GM12878 (cell line): ENCODE measurements around the gene DDX46. TPM values are rescaled to one million over a fixed set of nuclear protein-coding genes. Genes with fewer than 3 reads are reported as not detected.
A peak's percentile ranks its signal among the peaks of the same experiment; 100 is the strongest.

ENCODE experiments used
- ATAC-seq: fragments of 200-7000 bp; cut with Tn5 transposase; 3 replicates; pipeline ENCODE4 v1.9.1; 2020; ENCODE audit warnings: mild to moderate bottlenecking, moderate library complexity
- BruUV-seq: library from RNA; stranded (reverse); fragments of 400-500 nt; replicated peaks from 2 replicates; lab custom pipeline; 2021; lab: Mats Ljungman, UMichigan
- CTCF ChIA-PET: fragments of 300-600 bp; sonication (Branson Sonifier 250); formaldehyde crosslinking; extraction: SDS; loops from one replicate; lab custom pipeline; 2021; ENCODE audit warnings: inconsistent platforms; lab: Yijun Ruan, JAX
- POLR2A ChIA-PET: fragments of 350-600 bp; formaldehyde crosslinking; extraction: SDS; loops from one replicate; lab custom pipeline; 2021; ENCODE audit warnings: inconsistent platforms; lab: Charles Lee
- RAD21 ChIA-PET: fragments of 300-600 bp; sonication (Branson Sonifier 250); formaldehyde crosslinking; loops from one replicate; lab custom pipeline; 2023; ENCODE audit warnings: antibody characterized with exemption; ENCODE audit not compliant: unreplicated experiment; lab: Charles Lee
- SMC1A ChIA-PET: fragments of 300-600 bp; sonication (Branson Sonifier 250); formaldehyde crosslinking; loops from one replicate; lab custom pipeline; 2023; ENCODE audit not compliant: unreplicated experiment, uncharacterized antibody; lab: Charles Lee
- DNase-seq: peaks from one replicate; pipeline ENCODE4 v3.0.0-alpha.2; 2011; ENCODE audit warnings: low read depth, low spot score
- FAIRE-seq: peaks from 3 replicates; lab custom pipeline; 2011; peaks lifted over from hg19 to GRCh38; lab: Jason Lieb, UNC
- H2AFZ ChIP-seq: 2 replicates; pipeline ENCODE4 v1.6.0; 2011; ENCODE audit warnings: low read depth, low read length, control low read depth; ENCODE audit not compliant: control insufficient read depth
- H3K27ac ChIP-seq: 2 replicates; pipeline ENCODE4 v1.5.1; 2011; ENCODE audit warnings: control low read depth; ENCODE audit not compliant: control insufficient read depth, insufficient read depth
- H3K27me3 ChIP-seq, 2 experiments: replicated peaks in 1 of 2; 2 replicates each; pipeline versions ENCODE4 v1.6.0 to v1.6.1; 2011; ENCODE audit warnings: low read length in 1 of 2; ENCODE audit not compliant: control insufficient read depth in 2 of 2, insufficient read depth in 2 of 2
- H3K36me3 ChIP-seq, 2 experiments: 2 replicates each; pipeline ENCODE4 v1.5.1; 2011; ENCODE audit warnings: low read length in 1 of 2; ENCODE audit not compliant: control insufficient read depth in 2 of 2, insufficient read depth in 2 of 2
- H3K4me1 ChIP-seq: 2 replicates; pipeline ENCODE4 v1.6.1; 2011; ENCODE audit warnings: mild to moderate bottlenecking, low read length, moderate library complexity, mixed read lengths; ENCODE audit not compliant: control insufficient read depth, insufficient read depth
- H3K4me2 ChIP-seq: 2 replicates; pipeline ENCODE4 v1.6.0; 2011; ENCODE audit warnings: control low read depth; ENCODE audit not compliant: control insufficient read depth, insufficient read depth
- H3K4me3 ChIP-seq: fragments of 200-600 bp; sonication (generic); 2 replicates; pipeline ENCODE4 v1.5.1; 2016
- H3K79me2 ChIP-seq: 2 replicates; pipeline ENCODE4 v1.6.0; 2011; ENCODE audit warnings: low read length; ENCODE audit not compliant: control insufficient read depth, insufficient read depth
- H3K9ac ChIP-seq: 2 replicates; pipeline ENCODE4 v1.8.0; 2011; ENCODE audit warnings: low read length, control low read depth, mixed read lengths; ENCODE audit not compliant: control insufficient read depth, insufficient read depth
- H3K9me3 ChIP-seq: replicated peaks from 3 replicates; pipeline ENCODE4 v1.5.1; 2011; ENCODE audit warnings: mild to moderate bottlenecking, low read length; ENCODE audit not compliant: control insufficient read depth, insufficient read depth
- H4K20me1 ChIP-seq: 2 replicates; pipeline ENCODE4 v1.6.0; 2011; ENCODE audit not compliant: control insufficient read depth, insufficient read depth
- CEBPZ ChIP-seq: fragments of 150-350 bp; IDR thresholded peaks from 2 replicates; pipeline ENCODE4 v1.6.1; 2016; ENCODE audit warnings: low read depth, low read length
- GABPA ChIP-seq: IDR thresholded peaks from 2 replicates; pipeline ENCODE4 v1.6.1; 2014; ENCODE audit warnings: antibody characterized with exemption, low read depth, mild to moderate bottlenecking, inconsistent platforms
- HDAC2 ChIP-seq: fragments of 200-600 bp; sonication (generic); IDR thresholded peaks from 2 replicates; pipeline ENCODE4 v1.6.1; 2017
- MTA2 ChIP-seq: fragments of 450-650 bp; IDR thresholded peaks from 2 replicates; pipeline ENCODE4 v1.6.1; 2016; ENCODE audit warnings: low read depth, mild to moderate bottlenecking, moderate library complexity
- RUNX3 ChIP-seq: IDR thresholded peaks from 2 replicates; pipeline ENCODE4 v1.6.1; 2012; ENCODE audit warnings: low read length, inconsistent platforms
- SMAD5 ChIP-seq: IDR thresholded peaks from 2 replicates; pipeline ENCODE4 v1.6.1; 2016; ENCODE audit warnings: antibody characterized with exemption, low read depth
- SP1 ChIP-seq: IDR thresholded peaks from one replicate; pipeline ENCODE4 v1.6.1; 2011; ENCODE audit warnings: low read depth, low read length
- ZNF384 ChIP-seq: IDR thresholded peaks from 2 replicates; pipeline ENCODE4 v1.6.1; 2012; ENCODE audit warnings: low read depth, mild to moderate bottlenecking, low read length, improper control_type of control experiment, borderline replicate concordance
- WGBS: methylation state at CpG from one replicate; pipeline ENCODE4 v1.1.6; 2016; ENCODE audit warnings: low lambda C conversion rate; ENCODE audit not compliant: insufficient replicate concordance, insufficient coverage; ENCODE audit errors: missing lambda C conversion rate; 5-methylcytosine and 5-hydroxymethylcytosine counted together
- in situ Hi-C: fragments of 300-500 bp; cut with MboI; formaldehyde crosslinking; loops from 9 replicates; pipeline ENCODE4 v1.14.3; 2018; ENCODE audit warnings: mixed read lengths
- intact Hi-C: fragments of 100-400 bp; cut with micrococcal nuclease; formaldehyde crosslinking; loops from one replicate; pipeline ENCODE4 v1.14.2; 2022; ENCODE audit not compliant: unreplicated experiment
- polyA plus RNA-seq, 11 experiments: library from polyadenylated mRNA; depleted of rRNA in 4 of 11; unstranded in 6 of 11; stranded (reverse) in 5 of 11; fragments of >200 nt; fragmentation: Nextera tagmentation in 4 of 11; fragmentation: Illumina TruSeq in 1 of 11; extraction: Ambion mirVana in 4 of 11; extraction: Trizol in 1 of 11; gene quantifications; 1 replicate in 1 of 11; 2 replicates in 10 of 11; pipeline versions ENCODE4 v1.2.1 to v1.2.3, GENCODE V29; 2011 to 2016; ENCODE audit warnings: inconsistent platforms in 2 of 11, missing spikeins in 2 of 11, low read depth in 1 of 11
- total RNA-seq, 4 experiments: library from RNA; depleted of rRNA in 3 of 4; stranded (reverse); fragments of >200 nt in 3 of 4; fragmentation: Illumina TruSeq in 1 of 4; extraction: Trizol in 1 of 4; gene quantifications; 2 replicates each; pipeline versions ENCODE4 v1.2.1 to v1.2.3, GENCODE V29; 2013 to 2021
- TF ChIP-seq, protein P1 (sequence below): fragments of 450-650 bp; IDR thresholded peaks from 2 replicates; pipeline ENCODE4 v1.6.1; 2016; ENCODE audit warnings: mild to moderate bottlenecking, moderate library complexity, borderline replicate concordance
- TF ChIP-seq, protein P2 (sequence below): fragments of 450-650 bp; IDR thresholded peaks from 2 replicates; pipeline ENCODE4 v1.6.1; 2017; ENCODE audit warnings: mild to moderate bottlenecking, moderate library complexity

The DDX46 gene
- total and polyA plus RNA-seq, 10 of the 15 experiments (the other 5 are each of a cell fraction or from before 2014, with no cell fraction given): 23.0 to 77.1 (median 42.2) TPM

GRCh38 chr5:134873987-134874830, 115.6 kb downstream of the DDX46 start, which contains the start of gene TXNDC15:
TSS of gene TXNDC15 (plus strand) at chr5:134874371. CDS start at chr5:134874428, 57 bp downstream.
- peak within 1 kb of the TSS; percentile 83 for H3K9ac ChIP-seq
- CTCF ChIA-PET: interaction anchor here (0.9 to 1.9 kb wide), 6 partner anchors 17 to 134 kb away, joined by 3 to 9 read pairs (median 4); no protein-coding TSS in a partner anchor
- peak within 1 kb of the TSS; percentile 88 for H3K27ac ChIP-seq
- BruUV-seq: TSS peak; percentile 56
- RAD21 ChIA-PET: interaction anchor here (0.9 to 1.6 kb wide), 5 partner anchors 27 to 138 kb away, joined by 3 to 10 read pairs (median 3); partner anchors contain the start of genes CAMLG and PCBD2
- POLR2A ChIA-PET: interaction anchor here (0.5 to 2.5 kb wide), 9 partner anchors 12 to 136 kb away, joined by 3 to 9 read pairs (median 3); partner anchors contain the start of genes C5orf24, CAMLG and PCBD2
- peak within 1 kb of the TSS; percentile 83 for H3K4me3 ChIP-seq
- FAIRE-seq (no peak), ATAC-seq (peak; percentile 92), DNase-seq (peak; percentile 45)
- H3K79me2 ChIP-seq: peaks cover 36% of the 10 kb centered on the region
- no peaks in the 10 kb centered on the region for H3K9me3 ChIP-seq
- H2AFZ ChIP-seq: peak within 1 kb of the TSS; percentile 66
- H3K4me1 ChIP-seq: peaks cover 18% of the 10 kb centered on the region
- no peaks in the 10 kb centered on the region for H4K20me1 ChIP-seq
- peak within 1 kb of the TSS; percentile 93 for H3K4me2 ChIP-seq
- SMC1A ChIA-PET: interaction anchor here (0.6 to 2.5 kb wide), 4 partner anchors 8 to 134 kb away, joined by 3 to 8 read pairs (median 3); partner anchors contain the start of gene PCBD2
- 2% methylated on average over 61 of the region's 79 CpGs for WGBS
- intact Hi-C loops: loop anchor here (1.0 kb wide), 1 partner anchor 31 kb away; the partner anchor contains the start of gene PCBD2
- in situ Hi-C loops: no loop called here
- H3K27me3 ChIP-seq: no peaks in the 10 kb centered on the region
- no peaks in the 10 kb centered on the region for H3K36me3 ChIP-seq
- no peak for TF ChIP-seq SP1
- no peak for TF ChIP-seq MTA2
- 0 out of 2 replicates have a peak, but pooled peaks have one; percentile 25 for TF ChIP-seq RUNX3
- TF ChIP-seq SMAD5: peak; percentile 56
- no peak for TF ChIP-seq ZNF384
- TF ChIP-seq, protein P1, sequence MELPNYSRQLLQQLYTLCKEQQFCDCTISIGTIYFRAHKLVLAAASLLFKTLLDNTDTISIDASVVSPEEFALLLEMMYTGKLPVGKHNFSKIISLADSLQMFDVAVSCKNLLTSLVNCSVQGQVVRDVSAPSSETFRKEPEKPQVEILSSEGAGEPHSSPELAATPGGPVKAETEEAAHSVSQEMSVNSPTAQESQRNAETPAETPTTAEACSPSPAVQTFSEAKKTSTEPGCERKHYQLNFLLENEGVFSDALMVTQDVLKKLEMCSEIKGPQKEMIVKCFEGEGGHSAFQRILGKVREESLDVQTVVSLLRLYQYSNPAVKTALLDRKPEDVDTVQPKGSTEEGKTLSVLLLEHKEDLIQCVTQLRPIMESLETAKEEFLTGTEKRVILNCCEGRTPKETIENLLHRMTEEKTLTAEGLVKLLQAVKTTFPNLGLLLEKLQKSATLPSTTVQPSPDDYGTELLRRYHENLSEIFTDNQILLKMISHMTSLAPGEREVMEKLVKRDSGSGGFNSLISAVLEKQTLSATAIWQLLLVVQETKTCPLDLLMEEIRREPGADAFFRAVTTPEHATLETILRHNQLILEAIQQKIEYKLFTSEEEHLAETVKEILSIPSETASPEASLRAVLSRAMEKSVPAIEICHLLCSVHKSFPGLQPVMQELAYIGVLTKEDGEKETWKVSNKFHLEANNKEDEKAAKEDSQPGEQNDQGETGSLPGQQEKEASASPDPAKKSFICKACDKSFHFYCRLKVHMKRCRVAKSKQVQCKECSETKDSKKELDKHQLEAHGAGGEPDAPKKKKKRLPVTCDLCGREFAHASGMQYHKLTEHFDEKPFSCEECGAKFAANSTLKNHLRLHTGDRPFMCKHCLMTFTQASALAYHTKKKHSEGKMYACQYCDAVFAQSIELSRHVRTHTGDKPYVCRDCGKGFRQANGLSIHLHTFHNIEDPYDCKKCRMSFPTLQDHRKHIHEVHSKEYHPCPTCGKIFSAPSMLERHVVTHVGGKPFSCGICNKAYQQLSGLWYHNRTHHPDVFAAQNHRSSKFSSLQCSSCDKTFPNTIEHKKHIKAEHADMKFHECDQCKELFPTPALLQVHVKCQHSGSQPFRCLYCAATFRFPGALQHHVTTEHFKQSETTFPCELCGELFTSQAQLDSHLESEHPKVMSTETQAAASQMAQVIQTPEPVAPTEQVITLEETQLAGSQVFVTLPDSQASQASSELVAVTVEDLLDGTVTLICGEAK: peak; percentile 63; the same call in 1 of the 2 replicates
- no peak for TF ChIP-seq HDAC2
- TF ChIP-seq GABPA: no peak
- TF ChIP-seq CEBPZ: no peak
- TF ChIP-seq, protein P2, sequence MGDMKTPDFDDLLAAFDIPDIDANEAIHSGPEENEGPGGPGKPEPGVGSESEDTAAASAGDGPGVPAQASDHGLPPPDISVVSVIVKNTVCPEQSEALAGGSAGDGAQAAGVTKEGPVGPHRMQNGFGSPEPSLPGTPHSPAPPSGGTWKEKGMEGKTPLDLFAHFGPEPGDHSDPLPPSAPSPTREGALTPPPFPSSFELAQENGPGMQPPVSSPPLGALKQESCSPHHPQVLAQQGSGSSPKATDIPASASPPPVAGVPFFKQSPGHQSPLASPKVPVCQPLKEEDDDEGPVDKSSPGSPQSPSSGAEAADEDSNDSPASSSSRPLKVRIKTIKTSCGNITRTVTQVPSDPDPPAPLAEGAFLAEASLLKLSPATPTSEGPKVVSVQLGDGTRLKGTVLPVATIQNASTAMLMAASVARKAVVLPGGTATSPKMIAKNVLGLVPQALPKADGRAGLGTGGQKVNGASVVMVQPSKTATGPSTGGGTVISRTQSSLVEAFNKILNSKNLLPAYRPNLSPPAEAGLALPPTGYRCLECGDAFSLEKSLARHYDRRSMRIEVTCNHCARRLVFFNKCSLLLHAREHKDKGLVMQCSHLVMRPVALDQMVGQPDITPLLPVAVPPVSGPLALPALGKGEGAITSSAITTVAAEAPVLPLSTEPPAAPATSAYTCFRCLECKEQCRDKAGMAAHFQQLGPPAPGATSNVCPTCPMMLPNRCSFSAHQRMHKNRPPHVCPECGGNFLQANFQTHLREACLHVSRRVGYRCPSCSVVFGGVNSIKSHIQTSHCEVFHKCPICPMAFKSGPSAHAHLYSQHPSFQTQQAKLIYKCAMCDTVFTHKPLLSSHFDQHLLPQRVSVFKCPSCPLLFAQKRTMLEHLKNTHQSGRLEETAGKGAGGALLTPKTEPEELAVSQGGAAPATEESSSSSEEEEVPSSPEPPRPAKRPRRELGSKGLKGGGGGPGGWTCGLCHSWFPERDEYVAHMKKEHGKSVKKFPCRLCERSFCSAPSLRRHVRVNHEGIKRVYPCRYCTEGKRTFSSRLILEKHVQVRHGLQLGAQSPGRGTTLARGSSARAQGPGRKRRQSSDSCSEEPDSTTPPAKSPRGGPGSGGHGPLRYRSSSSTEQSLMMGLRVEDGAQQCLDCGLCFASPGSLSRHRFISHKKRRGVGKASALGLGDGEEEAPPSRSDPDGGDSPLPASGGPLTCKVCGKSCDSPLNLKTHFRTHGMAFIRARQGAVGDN: peak; percentile 86
